ENCODE data around the gene DMD.
"Not testable (repeated sequence)": the region's sequence is repeated elsewhere in the genome, so short reads cannot be mapped to it uniquely, and the experiment has no call there.

DMD gene

GRCh38 chrX:31461266-31461665, 1750.1 kb downstream of the DMD start:
- no peak for DNase-seq

- DNase-seq, result no peak
Observed at GRCh38 chrX:31459361-31459760, 1752.0 kb downstream of the DMD start.

- DNase-seq, result no peak
Observed at GRCh38 chrX:31449965-31450364, 1761.4 kb downstream of the DMD start.

- DNase-seq, result no peak
Observed at GRCh38 chrX:31449081-31449480, 1762.3 kb downstream of the DMD start.

GRCh38 chrX:31445542-31445941, 1765.8 kb downstream of the DMD start:
- DNase-seq, result no peak

GRCh38 chrX:31443654-31444053, 1767.7 kb downstream of the DMD start:
- DNase-seq, result no peak

GRCh38 chrX:31440546-31440945, 1770.8 kb downstream of the DMD start:
- no peak for DNase-seq

- DNase-seq, result no peak
Observed at GRCh38 chrX:31436424-31436823, 1774.9 kb downstream of the DMD start.

GRCh38 chrX:31435592-31435991, 1775.8 kb downstream of the DMD start:
- peak in 23 of 56 donors; percentile 0 to 20 (median 3) for DNase-seq

GRCh38 chrX:31433856-31434255, 1777.5 kb downstream of the DMD start:
- DNase-seq, result no peak

- no peak for DNase-seq
Observed at GRCh38 chrX:31429915-31430314, 1781.4 kb downstream of the DMD start.

- peak in 15 of 56 donors; percentile 0 to 47 (median 1) for DNase-seq
Observed at GRCh38 chrX:31423609-31424189, 1787.7 kb downstream of the DMD start.

GRCh38 chrX:31421441-31421840, 1789.9 kb downstream of the DMD start:
- DNase-seq, result no peak

- no peak for DNase-seq
Observed at GRCh38 chrX:31420711-31421151, 1790.6 kb downstream of the DMD start.

- DNase-seq, result no peak
Observed at GRCh38 chrX:31420302-31420701, 1791.0 kb downstream of the DMD start.

- DNase-seq, result no peak
Observed at GRCh38 chrX:31397119-31397518, 1814.2 kb downstream of the DMD start.

GRCh38 chrX:31392513-31392912, 1818.8 kb downstream of the DMD start:
- DNase-seq, result no peak

- no peak for DNase-seq
Observed at GRCh38 chrX:31388946-31389345, 1822.4 kb downstream of the DMD start.

- DNase-seq, result peak in 7 of 56 donors; percentile 0 to 5 (median 1)
Observed at GRCh38 chrX:31384471-31384870, 1826.9 kb downstream of the DMD start.

GRCh38 chrX:31383991-31384390, 1827.4 kb downstream of the DMD start:
- no peak for DNase-seq

GRCh38 chrX:31378973-31379372, 1832.4 kb downstream of the DMD start:
- not testable (repeated sequence) for DNase-seq

GRCh38 chrX:31377821-31378220, 1833.5 kb downstream of the DMD start:
- not testable (repeated sequence) for DNase-seq

GRCh38 chrX:31376408-31377022, 1834.8 kb downstream of the DMD start:
- peak in 9 of 56 donors; percentile 0 to 11 (median 1) for DNase-seq

Data from amygdala (tissue), 56 donors.